GM19099 (cell line): ENCODE data around the gene PAX6.

Source experiments
- POLR2A ChIP-seq: IDR thresholded peaks from 3 replicates; pipeline ENCODE4 v1.6.1; 2011; ENCODE audit warnings: low read depth; ENCODE audit not compliant: insufficient read length; ENCODE audit errors: extremely low read depth

Gene PAX6

DNA sequence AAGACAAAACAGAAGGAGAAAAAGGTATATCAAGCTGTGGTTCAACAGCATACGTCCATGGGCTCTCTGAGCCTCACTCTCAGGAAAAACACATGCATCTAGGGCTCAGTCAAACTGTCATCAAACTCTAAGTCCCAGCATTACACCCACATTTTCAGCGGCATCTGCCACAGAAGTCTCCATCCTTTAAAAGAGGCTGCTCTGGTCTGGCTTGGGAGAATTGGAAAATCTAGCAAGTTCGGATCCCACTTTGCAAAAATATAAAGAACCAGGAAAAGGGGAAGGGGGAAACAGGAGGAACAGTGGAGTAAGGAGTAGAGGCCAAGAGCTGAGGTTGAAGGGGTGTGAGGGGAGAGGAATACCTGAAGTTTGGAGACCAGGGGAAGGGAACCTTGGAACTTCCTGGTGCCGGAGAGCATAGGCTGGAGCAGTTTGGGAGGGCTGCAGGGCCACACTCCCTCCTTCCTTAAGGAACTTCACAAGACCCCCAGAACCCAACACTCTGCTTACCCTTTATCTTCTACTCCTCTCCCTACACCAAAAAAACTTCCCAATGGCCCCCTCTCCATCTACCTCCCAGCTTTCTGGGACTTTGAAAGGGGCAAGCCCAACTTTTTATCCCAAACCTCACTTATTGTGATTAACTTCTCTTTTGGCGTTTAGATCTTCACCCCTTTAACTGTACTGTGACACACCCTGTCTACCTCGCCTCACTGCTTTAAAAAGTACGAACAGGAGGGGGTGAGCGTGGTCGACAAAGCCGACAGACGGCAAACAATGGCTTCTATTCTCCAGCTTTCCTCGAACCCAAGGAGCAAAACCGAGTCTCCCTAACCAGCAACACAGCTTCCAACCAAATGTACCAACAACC lies 4.0 kb downstream of the PAX6 start:
- no peak for TF ChIP-seq POLR2A

DNA sequence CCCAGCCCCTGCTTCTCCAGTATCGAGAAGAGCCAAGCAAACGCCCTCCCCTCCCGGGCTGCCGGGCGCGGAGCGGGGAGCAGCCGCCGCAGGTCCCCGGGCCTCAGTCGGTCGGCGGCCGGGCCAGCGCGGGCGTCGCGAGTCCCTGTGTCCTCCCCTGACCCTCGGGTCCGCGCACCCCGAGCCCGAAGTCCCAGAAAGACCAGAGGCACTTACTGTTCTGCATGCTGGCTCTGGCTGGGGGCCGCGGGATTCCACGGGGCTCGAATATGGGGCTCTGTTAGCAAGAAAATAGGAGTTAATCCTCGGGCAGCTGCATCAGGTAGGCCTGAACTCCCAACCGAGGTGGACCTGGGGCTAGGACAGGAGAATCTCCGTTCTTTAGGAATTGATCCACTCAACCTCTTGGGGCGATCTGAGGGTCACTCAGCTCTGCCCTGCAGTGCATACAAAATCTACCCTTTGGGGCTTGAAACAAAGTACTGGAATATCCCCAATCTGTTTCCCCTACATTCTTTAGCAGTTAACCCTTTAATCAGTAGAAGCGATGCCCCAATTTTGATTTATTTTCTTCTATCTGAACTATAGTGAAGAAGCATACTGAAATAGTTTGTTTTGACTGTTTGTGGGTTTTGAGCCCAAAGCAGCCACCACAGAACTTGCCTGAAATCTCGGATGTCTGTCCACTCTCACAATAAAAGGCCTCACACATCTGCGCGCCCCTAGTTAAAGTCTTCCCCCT lies 4.8 kb downstream of the PAX6 start:
- TF ChIP-seq POLR2A: no peak

DNA sequence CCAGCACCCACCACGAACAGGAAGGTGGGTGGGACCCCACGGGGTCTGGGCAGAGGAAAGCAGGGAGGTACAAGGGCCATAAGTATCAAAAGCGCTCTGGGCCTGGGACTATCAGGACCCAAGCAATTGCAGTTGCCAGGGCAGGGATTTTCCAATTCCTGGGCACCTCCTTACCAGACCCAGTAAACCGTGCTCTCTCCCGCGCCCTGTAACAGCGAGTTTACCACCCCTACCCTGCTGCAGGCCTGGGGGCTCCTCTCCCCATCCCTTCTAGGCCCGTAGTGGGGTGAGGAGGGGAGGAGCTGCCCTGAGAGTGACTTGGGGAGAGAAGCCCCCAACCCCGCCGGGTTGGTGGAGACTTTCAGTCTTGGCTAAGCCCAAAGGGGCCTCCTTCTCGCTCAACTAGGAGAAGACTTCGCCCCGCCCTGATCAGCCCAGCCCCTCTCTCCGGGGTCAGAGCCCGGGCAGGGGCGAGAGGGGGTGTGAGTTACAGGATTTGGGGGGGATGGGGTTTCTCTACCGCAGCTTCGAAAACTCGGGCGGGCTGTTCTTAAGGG lies 5.4 kb downstream of the PAX6 start:
- TF ChIP-seq POLR2A: no peak

DNA sequence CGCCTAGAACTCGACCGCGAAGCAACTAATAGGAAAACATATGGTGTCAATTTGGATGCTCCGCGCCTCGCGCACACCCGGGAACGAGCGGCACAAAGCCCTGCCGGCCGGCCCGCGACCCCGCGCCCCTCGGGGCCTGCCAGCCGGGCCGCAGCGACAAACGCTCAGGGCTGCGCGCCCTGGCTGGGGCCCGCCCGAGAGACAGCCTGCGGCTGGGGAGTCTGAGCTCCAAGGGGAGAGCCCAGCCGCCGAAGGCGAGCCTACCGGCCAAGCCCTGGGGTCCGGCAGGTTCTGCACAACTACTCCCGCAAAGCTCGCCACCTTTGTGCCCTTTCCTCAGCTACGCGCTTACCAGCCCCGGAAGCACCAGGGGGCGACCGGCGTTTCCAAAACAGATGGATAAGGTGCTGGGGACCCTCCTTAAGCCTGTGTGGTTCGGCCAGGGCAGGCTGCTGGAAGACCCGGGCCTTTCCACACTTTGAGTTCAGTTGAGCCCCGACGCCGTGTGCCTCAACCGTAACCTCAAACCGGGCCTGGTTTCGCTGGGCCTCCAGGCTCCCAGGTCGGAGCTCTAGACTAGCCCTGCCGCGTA lies 6.0 kb downstream of the PAX6 start:
- no peak for TF ChIP-seq POLR2A

DNA sequence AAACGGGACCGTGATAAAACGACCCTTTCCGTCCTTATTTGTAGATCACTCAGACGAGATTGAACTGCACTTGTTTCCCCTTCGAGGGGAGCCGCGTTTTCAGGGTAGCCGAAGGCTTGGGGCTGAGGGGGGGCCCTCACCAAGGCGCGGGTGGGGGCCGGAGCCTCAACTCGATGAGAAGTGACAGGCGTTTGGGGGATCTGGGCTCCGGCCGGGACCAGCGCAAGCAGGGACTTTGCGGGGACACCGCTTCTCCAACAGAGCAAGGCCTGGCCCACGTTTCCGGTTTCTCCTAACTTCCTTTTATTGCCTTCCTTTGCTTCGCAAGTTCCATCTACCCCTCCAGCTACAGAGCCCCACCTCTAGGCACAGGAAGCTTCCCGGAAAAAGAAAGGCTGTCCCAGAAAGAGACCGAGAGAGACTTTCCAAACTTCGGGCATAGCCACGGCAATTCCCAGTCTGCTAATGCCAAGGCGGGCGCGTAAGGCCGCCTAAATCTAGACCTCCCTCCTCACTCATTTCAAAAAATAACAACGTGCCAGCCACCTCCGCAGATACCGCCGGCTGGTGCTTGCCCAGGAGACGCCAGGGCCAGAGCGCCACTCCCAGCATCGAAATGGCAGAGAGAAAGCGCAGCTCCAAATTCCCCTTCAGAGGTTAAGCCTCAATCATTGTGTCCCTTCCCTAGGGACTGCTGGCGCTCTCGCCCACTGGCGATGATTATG lies 6.6 kb downstream of the PAX6 start:
- no peak for TF ChIP-seq POLR2A

DNA sequence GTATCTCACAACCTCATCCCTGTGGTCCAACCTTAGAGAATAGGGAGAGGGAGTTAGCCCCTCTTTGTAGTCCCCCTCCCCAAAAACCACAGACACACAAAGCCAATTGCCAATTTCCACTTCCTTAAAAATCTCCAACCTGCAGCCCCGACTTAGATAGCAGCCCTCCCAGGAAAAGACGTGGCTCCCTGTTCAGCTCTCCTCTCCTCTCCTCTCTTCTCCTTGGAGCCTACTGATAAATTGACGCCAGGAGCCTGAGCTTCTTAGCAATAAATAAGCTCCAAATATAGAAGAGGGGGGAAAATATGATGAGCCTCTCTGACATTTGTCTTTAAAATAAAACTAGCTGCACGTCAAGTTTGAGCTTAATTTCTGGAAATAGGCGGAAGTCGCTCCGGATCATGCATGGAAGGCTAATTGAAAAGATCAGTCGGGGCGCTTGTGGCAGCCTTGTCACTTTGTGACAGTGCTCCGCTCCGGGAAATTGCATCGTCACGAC lies 7.3 kb downstream of the PAX6 start:
- TF ChIP-seq POLR2A: no peak

GRCh38 chr11:31802990-31803812 lies 7.9 kb downstream of the PAX6 start:
- TF ChIP-seq POLR2A: no peak

DNA sequence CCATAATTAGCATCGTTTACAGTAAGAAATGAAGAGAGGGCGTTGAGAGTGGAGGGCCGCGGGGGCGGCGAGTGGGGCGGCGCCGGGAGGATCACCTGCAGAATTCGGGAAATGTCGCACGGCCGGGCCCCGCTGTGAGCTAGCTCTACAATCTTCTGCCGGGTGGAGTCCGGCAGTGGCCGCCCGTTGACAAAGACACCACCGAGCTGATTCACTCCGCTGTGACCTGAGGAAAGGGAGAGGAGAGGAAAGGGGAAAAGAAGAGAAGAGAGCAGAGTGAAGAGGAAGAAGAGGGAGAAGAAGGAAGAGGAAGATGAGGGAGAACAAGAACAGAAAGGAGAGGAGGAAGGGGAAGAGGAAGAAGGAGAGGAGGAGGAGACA lies 8.5 kb downstream of the PAX6 start:
- TF ChIP-seq POLR2A: no peak

DNA sequence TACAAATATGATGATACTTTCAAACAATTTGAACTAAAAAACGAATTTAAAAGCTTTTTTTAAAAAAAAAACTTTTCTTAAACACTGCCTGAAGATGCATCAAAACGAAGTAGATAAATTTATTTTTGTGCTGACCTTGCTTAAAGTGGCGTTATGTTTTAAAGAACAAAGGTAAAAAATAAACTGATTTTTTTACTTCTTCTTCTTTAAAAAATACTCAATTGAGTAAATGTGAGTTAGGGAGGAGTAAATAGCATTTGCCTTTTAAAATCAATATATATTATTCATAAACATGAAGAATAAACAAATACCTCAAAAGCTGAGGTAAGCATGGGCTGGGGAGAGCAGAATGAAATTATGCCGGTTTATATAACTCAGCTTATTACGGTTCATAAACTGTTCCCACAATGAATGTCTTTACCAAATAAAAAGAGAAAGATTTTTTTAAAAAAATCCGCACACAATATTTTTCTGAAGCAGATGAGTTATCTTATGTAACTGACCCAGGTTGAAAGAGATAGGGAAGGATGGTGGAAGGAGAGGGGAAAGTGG lies 9.0 kb downstream of the PAX6 start:
- TF ChIP-seq POLR2A: no peak

DNA sequence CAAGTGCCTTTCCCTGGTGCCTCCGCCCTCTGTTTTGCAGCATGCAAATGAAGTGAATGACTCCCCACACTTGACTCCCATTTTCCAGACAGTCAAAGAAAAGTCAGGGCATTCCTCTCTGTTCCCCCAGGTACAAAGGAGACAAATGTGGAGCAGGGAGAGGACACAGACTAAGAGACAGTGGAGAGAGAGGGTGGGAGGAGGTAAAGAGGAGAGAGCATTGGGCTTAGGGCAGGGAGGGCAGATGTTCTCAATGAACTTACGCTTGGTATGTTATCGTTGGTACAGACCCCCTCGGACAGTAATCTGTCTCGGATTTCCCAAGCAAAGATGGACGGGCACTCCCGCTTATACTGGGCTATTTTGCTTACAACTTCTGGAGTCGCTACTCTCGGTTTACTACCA lies 9.8 kb downstream of the PAX6 start:
- no peak for TF ChIP-seq POLR2A

GRCh38 chr11:31800398-31801265 lies 10.5 kb downstream of the PAX6 start:
- no peak for TF ChIP-seq POLR2A

GRCh38 chr11:31799435-31800397 lies 11.4 kb downstream of the PAX6 start:
- TF ChIP-seq POLR2A: no peak
